DMS153 (cell line): Measurements from ENCODE around the gene MACROD2.
A peak's percentile ranks its signal among the peaks of the same experiment; 100 is the strongest.

Experiments used
- DNase-seq: peaks from one replicate; lab custom pipeline; 2025; lab: John Stamatoyannopoulos, UW

MACROD2 gene

GRCh38 chr20:14816471-14816870 lies 821.2 kb downstream of the MACROD2 start:
- DNase-seq: no peak

GRCh38 chr20:14817101-14817500 lies 821.8 kb downstream of the MACROD2 start:
- no peak for DNase-seq

- DNase-seq: peak; percentile 28
These were observed 825.5 kb downstream of the MACROD2 start for GRCh38 chr20:14820771-14821170.

DNA sequence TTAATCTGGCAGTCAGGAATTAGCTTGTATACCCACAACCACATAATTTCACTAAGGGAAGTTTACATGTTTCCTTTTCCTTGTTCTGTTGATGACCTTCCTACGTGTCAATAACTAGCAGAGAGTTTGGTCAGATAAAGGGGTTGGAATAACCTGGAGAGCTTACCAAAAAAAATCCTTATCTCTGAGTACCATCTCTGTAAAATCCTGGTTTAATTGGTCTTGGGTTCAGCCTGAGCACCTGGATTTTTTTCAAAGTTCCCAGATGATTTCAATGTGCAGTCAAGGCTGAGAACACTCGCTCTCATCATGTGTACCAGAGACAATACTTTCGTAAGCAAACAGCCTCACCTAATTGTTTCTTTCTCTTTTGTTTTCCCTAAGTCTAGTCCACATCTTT lies 825.9 kb downstream of the MACROD2 start:
- DNase-seq: peak; percentile 22

GRCh38 chr20:14824996-14825395 lies 829.7 kb downstream of the MACROD2 start:
- DNase-seq: no peak

DNA sequence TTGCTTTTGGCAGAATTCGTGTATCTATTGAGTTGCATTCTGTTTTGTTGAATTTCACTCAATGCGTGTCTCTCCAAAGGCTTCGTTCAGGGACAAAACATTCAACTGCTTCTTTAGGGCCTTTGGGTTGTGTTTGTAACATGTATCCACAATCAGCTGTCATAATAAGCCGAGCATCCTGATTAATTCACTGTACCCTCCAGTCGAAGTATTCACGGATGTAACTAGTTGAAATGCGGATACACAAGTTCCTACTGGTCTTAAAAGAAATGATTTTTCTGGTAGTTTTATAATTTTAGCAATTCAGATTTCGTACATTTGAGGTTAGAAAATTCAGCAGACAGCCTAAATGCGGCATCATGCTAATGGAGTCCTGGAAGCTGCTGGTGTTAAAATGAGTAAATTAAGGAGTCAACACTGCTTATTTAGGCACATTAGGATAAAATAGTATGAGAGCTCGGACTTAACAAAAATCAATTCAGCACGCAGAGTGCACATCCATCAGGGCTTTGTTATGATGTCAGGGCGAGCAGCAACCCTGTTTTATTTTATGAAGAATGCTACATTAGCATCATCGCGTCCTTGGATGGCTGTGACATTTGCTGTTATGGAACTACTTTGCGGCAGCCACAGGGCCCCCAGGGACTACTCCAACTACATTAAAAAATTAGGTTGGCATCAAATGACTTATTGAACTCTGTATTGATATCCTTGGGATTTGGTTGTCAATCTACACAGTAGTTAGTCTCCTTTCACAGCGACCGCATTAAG lies 831.4 kb downstream of the MACROD2 start:
- no peak for DNase-seq

DNA sequence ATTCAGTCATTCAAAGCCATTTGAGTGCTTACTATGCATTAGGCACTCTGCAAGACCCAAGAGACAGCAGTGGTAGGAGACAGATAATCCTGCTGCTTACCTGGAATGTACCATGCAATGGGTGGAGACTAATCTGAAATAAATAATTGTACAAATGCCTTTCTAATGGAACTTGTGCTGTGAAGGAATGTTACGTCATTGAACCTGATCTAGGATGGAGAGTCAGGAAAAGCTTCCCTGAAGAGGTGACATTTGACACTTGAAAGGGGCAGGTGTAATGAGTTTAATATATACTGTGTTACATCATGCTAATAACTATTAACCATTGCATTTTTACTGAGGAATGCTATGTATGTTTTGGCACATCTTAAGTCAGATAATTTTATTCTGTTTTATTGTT lies 833.1 kb downstream of the MACROD2 start:
- DNase-seq: no peak

DNA sequence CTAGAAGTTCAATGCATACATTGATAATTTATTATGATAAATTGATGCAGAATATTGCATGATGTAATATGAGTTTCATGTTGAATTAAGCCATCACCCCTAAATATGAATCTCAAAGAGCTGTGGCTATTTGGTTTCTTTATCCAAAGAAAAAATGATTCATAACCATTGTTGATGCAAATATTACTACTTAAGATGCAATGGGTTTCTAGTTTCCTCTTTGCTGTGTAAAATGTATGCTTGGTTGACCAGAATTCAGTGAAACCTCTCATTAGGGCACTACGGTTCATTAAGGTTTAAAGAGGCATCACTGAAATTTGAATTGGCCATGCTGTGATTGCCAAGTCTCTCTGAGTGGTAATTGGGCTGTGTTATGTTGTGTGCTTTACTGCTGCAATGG lies 834.6 kb downstream of the MACROD2 start:
- DNase-seq: peak; percentile 22

DNA sequence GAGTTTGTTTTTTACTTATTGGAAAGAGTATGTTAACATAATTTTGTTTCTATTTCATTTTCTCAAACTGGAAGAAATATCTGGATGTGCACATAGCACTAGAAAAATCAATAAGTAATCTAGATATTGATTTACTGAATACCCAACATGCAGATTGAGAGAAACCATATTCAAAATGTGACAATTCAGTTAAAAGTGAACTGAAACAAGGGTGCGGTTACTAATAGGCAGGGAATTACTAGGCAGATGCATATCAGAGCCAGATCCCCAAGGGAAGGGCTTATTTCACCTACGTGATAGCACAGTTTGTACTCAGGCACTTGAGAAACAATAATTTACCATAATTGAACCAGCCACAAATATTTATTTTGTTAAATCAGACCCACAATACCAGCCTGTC lies 835.1 kb downstream of the MACROD2 start:
- DNase-seq: peak; percentile 47

GRCh38 chr20:14830899-14831298 lies 835.6 kb downstream of the MACROD2 start:
- DNase-seq: peak; percentile 47

- no peak for DNase-seq
These were observed 837.3 kb downstream of the MACROD2 start for GRCh38 chr20:14832630-14833029.

GRCh38 chr20:14838663-14839628 lies 843.6 kb downstream of the MACROD2 start:
- DNase-seq: no peak

DNA sequence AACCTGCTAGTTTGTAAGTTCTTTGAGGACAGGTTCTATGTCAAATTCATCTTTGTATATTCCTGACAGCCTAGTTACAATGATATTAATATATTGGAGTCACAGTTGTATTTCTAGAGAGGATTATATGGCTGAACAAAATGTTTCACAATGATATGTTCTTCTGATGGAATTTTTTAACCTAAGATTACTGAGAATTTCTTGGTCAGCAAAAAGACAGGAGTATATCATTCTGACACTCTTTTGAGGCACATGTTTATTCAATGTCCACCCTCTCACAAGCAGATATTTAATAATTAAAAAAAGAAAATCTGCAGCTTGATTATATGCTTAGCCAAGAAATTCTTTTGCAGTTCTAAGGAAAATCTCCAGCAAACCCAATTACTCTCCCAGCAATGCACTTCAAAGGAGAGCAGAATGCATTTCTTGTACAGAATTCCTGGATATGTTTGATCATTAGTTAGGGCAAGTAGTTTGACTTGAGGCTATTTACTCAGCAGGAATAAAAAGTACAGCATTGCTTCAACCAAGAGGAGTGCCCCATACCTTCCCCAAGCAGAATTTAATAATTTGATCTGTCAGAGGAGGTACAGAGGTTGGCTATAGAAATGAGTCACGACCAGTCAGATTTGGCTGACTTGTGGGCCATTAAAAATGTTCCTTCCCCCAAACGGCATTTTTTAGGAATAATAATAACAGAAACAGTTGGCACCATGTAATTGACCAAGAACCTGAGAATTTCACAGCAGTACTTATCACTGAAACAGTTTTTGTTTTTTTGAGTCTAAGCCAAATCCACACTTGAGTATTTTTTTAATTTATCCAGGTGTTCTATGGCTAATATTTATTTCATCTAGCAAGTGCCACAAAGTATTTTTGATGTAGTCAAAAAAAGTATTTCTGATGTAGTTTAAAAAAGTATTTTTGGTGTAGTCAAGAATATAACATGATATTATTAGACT lies 850.2 kb downstream of the MACROD2 start:
- no peak for DNase-seq

- no peak for DNase-seq
These were observed 853.5 kb downstream of the MACROD2 start for GRCh38 chr20:14848806-14849205.

- peak; percentile 46 for DNase-seq
These were observed 857.8 kb downstream of the MACROD2 start for GRCh38 chr20:14853079-14853478.

DNA sequence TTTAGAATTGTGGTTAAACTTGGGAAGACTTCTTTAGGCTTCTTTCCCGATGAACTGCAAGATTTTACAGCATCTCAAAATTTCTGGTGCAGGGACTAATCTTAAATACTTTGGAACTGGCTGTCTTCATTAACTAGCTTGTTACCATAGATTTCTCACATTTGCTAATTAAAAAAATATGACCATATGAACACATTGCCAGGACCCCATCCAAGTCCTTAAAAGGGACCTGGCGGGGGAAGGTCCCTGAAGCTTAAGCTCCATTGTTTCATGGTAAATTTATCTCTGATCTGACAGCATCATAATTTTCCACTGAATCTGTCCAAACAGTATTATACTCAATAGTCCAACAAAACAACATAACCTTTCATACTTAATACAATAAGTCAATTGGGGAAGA lies 859.9 kb downstream of the MACROD2 start:
- no peak for DNase-seq

DNA sequence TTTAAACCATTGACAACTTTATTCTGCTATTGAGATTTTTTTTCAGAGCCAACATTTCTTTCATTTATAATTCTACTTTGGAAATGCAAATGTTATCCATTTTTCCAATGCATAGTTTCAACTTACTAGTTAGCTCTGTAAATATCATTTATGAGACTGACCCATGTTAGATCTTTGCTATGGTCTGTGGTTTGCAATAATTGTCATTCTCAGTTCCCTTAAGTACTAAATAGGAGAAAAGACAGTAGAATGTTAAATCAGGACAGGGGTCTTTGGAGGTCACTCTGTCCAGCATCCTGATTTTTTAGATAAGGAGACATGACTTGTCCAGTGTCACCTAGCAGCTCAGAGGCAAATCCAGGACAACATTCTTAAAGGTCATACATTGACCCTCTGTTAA lies 864.3 kb downstream of the MACROD2 start:
- no peak for DNase-seq

DNA sequence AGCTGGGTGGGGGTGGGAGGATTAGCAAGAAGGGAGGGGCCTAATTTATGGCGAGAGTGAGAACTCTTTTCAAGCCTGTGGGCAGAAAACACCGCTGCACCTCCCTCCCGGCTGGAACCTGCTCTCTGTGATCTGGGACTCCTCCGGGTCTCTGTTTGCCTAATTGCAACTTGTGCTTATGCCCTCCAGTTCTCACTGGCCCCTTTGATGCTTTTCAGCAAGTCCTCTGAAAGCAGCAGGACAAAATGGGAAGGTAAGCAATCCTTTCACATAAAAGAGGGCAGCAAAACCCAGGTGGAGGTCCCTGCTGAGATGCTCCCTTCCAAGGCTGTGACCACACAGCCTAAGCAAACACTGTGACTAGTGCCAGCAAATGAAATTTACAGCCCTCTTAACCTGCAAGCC lies 865.1 kb downstream of the MACROD2 start:
- peak; percentile 88 for DNase-seq

DNA sequence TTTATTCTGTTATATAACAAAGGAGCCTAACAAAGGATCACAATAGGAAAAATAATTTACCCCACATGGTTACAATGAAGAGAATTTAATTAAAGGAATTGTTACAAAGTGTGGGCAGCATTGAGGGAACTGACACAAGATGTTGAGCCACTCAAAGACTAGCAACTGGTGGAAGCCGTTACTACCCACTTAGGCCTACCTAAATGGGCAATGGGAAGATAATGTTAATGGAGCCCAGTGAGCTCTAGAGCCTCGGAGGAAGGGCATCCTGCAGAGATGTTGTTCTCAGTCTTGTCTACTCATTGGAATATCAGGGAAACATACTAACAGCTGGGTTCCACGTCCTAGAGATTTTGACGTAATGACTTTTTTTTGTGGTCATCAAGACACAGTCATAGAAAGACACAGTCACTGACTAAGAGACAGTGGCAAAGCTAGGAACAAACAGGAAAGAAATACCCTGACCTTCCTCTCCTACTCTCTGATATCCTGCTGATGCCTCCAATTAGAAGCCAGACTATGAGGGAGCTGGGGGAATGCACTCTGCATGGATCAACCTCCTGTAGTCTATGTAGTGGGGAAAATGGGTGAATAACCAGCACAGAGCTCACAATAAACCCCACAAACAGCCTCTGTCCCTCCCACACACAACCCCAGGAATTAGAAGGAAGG lies 865.8 kb downstream of the MACROD2 start:
- peak; percentile 46 for DNase-seq

DNA sequence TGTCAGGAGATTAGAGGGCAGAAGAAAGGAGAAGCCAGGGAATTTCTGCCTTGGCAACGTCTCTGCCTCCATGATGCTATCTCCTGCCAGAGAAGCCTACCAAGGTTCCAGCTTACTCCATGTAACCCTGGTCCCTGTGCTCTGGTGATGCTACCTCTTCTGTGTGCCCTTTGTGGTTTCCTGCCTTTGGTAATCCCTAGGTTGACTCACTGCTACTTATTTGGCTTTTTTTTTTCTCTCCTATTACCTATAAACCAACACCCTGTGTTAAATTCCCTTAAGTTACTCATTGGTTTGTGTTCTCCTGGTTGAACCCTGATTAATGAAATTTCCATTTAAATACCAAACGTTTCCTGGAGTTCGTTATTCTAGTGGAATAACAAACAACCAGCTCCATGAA lies 869.9 kb downstream of the MACROD2 start:
- DNase-seq: no peak

DNA sequence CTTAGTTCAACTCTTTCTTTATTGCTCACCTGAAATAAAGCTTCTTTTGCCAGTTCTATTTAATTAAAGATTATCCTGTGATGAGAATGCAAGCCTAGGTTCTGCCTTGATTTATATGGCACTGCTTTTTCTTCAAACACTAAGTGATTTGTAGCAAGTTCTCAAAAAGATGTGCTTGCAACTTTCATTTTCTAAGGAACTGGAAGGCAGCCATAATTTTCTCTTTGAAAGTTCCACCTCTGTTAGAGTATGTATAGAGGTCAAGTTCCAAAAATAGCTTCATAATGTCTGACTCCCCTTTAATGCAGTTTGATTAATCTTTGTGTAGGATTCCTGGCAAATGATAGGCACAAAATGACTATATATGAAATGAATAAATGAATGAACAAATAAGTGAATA lies 870.4 kb downstream of the MACROD2 start:
- no peak for DNase-seq
